Measurements from ENCODE around the gene JUP.

Gene JUP

DNA sequence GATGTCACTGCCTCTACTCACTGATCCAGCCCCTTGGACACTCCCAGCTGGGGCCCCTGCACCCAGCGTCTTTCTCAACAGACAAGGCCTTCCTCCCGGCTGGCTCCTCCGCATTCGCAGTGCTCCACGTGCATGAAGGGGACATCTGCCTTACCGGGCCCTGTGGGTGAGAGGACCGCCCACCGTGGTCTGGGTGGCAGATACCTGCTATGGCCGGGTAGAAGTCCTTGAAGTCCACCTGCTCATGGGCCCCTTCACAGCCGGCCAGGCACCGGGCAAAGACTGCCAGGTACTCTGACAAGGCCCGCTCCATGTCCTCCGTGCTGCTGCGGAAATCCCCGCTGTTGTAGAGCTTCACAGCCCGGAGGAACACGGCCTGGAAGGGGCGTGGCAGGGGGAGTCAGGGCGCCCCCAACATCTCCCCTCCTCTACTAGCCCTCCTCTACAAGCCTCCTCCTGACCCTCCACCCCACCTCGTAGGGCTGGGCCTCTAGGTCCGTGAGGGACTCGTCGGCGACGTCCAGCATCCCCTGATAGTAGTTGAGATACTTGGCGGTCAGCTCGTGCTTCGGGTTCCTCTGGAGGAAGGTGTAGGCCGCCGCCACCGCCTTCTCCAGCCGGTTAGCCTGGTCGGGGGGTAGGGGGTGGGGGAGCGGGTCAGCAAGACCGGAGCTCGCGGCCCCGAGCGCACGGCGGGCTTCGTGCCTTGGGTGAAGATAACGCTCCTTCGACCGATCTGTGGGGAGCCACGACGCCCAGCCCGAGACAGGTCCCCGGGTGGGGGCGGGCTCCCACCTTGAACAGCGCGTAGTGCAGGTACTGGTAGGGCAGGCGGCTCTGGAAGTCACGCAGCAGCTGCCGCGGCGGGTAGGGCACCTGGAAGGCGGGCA is 24.4 kb upstream of the JUP start:
- DNase-seq (ENCODE audit: low spot score), result peak; percentile 4

DNA sequence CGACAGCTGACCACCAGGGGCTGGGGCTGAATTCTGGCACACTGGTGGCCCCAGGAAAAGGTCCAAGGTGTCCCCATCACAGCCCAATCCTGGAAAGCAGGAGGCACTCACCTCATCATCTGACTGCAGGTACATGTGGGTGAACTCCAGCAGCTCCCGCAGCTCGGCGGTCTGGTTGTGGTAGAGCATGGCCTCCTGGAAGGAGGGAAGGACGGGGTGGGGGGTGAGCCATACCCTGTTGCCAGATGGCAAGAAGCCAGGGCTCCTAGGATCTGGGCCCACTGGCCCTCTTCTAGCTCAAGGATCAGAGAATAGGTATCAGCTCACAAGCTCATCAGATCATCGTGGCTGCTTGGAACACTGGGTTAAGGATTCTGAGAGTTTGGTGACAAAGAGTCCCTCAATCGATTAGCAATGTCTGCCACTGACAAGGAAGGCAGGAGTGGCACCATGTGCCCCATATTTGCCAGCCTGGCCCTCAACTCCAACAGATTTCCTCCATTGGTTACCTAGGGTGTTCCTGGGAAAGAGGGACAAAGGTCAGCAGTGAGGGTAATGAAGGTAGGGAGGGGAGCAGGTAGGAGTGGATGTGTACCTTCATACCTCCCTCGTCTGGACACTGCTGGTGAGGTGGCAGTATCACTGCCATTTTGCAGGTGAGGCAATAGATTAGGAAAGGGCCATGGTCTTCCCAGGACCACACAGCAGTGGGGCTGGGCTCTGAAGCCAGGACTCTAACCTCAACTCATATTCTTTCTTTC is 20.4 kb upstream of the JUP start:
- no peak for DNase-seq (ENCODE audit: low spot score)

DNA sequence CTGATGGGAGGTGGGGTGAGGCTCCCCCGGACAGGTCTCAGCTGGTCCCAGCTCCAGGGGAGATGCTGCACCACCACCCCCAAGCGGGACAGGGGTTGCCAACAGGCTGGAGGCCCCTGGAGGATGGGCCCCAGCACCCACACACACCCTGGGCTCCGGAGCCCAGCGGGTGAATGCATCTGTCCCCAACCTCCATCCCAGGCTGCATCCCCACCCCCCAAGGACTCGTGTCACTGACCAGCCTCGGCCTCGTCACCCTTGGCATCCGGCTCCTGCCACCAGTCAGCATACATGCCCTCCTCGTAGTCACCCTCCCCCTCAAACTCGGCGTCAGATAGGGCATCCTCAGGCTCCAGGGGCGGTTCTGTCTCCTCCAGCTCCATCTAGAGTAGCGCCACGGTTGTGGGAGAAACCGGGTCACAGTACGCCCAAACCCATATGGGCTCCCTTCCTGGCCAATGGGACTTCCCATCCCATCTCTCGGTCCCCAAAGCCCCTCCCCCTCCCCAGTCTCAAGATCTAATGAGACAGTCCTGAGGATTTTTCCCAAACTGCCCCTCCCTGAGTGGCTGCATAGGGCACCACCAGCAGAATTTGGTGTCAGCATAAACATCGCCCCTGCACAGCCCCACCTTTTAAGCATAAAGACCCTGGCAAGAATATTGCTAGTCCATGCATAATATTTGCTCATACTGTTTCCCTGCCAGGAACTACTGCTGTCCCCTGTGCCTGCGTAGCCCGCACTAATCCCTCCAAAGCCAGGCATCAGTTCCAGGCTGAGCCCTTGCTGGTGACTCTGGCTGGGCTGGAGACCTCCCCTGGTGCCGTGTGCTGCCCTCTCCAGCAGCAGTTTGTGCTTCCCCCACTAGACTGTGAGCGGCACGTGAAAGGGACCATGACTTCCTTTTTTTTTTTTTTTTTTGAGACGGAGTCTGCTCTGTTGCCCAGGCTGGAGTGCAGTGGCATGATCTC is 16.8 kb upstream of the JUP start:
- DNase-seq (ENCODE audit: low spot score), result no peak

DNA sequence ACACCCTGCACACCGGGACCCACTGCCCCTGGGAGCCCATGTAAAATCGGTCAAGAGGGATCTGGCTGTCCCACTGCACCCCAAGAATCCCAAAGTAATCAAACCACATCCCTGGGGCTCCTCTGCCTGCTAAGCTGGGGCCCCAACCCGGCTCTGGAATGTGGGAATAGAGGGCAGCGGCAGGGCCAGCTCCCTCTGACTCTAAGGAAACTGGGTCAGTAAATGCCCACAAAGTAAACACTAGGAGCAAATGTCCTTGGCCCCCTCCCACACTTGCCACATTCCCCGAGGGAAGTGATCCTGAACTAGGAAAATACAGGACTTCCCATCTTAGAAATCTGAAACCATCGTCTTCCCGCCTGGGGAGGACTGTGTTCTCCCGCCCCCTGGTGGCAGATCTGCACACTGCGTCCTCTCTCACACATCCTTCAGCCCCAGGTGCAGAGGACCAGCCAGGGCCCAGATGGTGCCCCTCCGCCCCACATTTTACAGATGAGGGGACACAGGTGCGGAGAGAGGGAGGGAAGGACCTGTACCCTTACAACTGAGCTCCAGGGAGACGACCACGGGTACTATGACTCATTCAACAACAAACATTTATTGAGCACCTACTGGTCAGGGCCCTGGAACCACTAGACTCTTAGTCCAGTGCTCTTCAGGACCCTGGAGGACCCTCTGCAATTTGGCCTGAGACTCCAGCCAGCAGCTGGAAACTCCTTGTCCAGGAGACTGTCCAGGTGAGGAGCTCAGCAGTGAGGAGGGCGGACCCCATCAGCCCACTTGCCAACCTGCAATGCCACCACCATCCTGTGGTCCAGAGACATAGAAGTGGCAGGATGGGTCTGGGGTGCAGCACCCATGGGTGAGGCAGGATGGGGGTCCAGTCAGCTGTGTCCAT is 15.1 kb upstream of the JUP start:
- peak; percentile 70 for DNase-seq (ENCODE audit: low spot score)

DNA sequence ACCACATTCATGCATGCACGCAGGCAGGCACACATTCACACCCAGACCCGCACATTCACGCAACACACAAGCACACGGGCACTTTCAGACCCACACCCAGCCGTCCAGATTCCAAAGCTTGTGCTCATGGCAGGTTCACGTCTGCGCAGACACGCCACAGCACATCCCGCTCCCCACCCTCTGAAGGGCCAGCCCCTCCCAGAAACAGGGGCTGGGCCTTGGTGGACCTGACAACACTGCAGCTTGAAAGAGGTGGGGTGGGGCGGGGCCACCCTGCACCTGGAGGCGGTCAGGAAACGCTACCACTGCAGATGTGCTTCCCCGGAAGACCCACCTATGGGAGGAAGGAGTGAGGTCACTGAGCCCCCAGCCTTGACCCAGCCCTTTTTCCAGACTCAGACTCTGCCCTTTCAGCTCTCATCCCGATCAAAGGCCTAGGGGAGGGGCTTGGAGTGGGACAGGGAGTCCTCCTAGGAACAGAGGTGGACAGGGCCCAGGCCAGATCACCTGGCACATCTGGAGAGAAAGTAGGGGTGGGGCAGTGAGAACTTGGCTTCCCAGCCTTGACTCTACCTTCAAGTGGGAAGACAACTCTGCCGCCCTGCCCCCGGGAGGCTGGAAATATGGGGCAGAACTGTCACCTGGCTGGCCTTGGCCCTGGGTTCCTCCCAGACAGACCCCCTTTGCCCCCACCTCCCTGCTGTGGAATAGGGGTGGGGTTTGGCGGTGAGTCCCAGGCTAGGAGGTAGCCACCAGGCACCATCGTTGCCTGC is 14.3 kb upstream of the JUP start:
- DNase-seq (ENCODE audit: low spot score), result no peak

DNA sequence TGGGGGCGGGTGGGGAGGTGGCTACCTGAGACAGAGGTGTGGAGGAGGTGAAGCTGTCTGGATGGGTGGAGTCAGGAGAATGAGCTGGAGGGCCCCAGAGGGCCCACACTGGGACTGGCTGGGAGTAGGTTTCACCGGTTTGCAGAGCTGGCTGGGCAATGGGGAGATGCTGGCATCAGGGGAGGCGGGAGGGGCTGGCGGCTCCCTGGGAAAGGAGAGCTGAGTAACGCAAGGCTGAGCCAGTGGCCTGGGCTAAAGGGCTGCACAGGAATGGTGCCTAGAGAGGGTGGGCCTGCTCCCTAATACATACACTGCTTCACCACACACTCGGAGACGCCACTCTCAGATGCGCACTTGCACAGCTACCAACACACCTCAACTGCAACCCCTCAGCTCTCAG is 12.9 kb upstream of the JUP start:
- no peak for DNase-seq (ENCODE audit: low spot score)

DNA sequence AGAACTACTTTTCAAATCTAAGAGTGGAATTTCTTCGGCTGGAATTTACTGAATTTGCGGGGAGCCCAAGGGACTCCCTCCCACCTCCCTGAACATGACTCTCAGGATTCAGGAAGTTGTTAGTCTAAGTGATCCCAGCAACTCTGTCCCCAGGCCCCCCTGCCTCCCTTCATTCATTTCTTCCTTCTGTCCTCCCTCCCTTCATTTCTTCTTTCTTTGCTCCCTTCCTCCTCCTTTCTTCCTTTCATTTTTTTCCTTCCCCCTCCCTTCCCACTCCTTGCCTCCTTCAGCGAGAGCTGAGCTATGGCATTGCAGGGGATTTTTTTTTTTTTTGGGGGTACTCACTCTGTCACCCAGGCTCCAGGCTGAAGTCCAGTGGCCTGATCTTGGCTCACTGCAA is 10.9 kb upstream of the JUP start:
- no peak for DNase-seq (ENCODE audit: low spot score)

DNA sequence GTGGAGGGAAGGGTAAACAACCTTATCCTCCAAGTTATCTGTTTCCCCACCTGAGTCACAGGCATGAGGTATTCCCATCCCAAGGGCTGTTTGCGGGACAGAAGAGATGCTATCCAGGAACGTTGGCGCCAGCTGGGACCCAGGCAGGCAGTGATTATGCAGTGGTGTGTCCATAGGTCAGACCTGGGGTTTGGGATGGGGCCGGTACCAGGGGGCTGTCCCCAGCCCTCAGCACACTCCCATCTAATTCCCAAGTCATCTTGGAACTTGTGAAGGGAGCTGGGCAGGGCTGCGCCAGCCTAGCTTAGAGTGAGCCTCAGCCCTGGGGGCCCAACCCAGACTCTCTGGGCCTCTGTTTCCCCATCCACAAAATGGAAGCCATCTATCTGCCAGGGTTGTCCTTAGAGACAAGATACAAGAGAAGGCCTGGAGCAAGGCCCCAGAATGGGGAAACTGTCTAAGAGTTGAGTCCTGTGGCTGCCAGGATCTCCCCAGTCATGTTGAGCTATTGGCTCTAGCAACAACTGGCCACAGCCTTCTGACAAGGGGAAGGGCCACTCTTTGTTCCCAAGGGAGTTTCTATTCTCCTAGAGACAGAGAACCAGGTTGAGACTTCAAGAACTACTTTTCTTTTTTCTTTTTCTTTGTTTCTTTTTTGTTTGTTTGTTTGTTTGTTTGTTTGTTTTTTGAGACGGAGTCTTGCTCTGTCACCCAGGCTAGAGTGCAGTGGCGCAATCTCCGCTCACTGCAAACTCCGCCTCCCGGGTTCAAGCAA is 9.8 kb upstream of the JUP start:
- DNase-seq (ENCODE audit: low spot score), result no peak

DNA sequence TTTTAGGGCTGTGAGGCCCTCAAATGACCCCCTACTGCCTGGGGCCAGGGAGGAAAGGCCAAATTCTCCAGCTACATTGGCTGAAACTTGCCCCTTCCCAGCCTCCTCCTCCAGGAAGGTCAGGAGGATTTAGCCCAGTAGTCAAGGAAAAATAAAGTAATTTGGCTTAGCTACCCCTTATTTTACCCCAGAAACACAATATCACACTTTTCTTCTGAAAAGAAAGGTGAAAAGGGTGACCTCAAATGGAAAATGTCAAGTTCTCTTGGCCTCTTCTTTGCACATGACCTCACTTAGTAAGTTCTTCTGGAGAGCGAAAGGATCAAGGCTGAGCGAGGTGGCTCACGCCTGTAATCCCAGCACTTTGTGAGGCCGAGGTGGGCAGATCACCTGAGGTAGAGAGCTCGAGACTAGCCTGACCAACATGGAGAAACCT is 8.0 kb upstream of the JUP start:
- DNase-seq (ENCODE audit: low spot score), result no peak

DNA sequence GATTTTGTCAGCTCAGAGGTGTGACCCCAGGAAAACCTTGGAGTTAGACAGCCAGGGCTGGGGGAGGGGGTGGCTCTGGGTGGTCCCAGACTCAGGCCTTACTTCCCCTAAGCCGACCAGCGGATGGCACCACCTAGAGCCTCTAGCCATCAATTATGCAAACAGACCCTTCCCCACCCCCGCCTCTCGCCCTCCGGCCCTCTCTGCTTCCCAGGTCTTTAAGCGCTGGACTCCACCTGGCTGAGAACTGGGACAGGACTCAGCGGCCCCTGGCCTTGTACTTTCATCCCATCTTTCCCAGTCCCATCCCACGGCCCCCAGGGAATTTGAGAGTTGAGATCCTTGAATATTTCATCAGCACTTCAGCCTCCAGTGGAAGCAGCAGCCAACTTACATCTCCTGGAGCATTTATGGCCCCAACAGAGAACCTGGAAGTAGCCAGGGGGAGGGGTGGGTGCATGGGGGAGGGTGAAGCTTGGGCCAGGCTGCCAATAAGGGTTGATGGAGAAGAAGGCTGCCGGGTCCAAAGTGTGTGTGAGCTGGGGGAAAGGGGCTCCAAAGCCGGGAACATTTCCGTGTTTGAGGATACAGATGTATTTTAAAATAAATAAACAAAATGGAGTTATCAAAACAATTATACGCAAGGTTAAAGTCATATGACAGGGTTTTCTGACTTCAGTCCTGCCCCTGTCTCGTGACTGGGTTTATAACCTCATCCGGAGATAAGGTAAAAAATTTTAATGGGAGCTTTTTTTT is 7.5 kb upstream of the JUP start:
- DNase-seq (ENCODE audit: low spot score), result no peak

DNA sequence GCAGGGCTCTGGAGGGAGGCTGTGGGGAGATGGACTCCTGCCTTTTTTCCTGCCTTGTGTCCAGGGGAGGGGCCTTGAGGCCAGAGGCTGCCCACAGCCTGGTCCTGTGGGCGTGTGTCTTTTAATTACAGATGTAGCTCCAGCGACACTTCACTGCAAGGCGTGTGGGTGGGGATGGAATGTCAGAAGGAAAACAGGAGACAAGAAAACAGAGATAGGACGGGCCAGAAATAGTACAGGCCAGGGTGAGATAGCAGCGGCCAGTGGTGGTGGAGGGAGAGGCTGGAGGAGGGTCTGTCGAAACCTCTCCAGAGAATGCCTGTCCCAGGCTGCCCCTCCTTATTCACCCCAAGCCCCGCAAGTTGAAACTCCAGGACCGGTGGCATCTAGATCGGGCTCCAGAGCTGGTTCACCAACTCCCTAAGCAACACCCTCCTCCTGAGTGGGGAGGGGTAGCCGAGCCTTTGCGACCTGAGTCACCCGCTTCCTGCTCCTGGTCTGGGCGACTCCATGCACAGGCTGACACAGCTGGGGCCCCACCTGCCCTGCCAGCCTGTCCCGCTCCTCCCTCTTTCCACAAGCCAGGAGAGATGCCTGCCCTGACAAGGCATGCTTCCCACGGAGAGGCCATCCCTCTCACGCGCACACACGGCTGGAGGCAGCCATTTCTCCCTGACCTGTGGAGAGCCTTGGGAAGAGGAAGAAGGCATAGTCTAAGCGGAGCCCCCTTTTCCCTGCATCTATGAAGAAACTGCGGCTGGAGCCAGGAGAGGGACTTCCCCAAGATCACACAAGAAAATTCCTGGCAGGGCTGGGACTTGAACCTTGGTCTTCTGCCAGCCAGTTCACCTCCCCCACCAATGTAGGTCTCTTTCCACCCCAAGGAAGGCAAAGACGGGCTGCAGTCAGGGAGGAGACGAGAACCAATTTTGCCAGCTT is 6.6 kb upstream of the JUP start:
- no peak for DNase-seq (ENCODE audit: low spot score)

DNA sequence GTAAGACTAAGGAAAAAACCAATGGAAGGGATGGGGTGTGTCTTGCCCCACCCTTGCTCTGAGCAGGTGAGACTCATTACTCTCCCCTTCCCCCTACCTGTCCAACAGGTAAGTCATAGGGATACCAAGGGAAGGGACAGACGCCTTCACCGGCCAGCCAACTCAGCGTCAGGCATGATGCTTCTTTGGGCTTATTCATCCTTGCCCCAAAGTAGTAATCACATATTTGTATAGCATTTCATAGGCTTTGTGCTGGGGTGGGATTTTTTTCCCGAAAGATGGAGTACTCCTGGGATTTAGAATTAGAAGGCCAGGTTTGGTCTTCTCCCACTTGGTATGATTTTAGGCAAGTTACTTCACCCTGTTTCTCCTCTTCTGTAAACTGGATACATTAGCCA is 509 bp upstream of the JUP start:
- DNase-seq (ENCODE audit: low spot score), result no peak

DNA sequence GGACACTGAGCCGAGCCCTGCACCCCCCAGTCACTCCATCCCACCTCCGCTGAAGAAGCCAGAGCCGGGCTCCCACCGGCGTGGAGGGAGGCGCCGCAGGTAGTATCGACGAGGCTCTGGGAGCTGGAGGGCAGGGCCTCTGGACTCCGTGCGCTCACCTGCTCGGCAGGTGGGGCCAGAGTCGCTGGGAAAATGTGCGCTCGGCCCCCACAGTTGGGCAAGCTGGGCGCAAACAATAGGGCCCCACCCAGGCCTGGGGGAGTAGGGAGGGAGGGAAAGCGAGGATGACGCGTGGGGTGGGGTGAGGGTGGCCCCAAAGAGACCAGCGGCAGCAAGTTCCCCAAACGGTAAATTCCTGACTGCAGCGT is 668 bp downstream of the JUP start:
- no peak for DNase-seq (ENCODE audit: low spot score)

DNA sequence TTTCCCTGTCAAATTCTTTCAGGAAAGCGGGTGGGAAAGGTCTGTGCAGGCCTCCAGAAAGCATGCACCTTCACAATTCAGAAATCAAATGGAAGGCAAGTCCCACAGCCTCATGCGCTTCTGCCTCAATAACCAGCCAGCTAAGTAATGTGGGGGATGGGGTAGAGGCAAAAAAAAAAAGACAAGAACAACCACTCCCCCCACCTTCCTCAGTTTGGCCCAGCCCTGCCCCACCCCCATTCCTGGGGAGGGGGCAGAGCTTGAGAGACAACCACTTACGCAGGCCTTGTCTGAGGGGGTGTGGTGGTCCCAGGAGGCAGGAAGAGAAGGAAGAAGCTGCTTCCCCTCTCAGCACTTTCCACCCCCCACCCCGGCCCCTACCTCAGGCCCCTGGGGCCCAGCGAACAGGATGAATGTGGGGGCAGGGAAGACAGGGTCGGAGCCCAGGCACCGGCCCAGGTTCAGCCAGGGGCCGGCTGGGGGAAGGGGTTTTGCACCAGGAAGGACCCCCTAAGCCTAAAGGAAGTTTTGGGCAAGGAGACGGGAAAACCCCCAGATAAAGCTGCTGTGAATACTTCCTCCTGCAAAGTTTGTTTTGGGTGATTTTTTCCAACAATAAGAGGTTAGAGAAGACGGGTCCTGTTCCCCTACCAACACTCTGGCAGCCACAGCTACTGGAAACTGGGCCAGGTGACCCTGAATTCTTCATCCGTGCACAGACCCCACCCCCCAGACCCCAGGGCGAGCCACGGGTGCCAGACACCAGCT is 1.2 kb downstream of the JUP start:
- DNase-seq (ENCODE audit: low spot score), result no peak

DNA sequence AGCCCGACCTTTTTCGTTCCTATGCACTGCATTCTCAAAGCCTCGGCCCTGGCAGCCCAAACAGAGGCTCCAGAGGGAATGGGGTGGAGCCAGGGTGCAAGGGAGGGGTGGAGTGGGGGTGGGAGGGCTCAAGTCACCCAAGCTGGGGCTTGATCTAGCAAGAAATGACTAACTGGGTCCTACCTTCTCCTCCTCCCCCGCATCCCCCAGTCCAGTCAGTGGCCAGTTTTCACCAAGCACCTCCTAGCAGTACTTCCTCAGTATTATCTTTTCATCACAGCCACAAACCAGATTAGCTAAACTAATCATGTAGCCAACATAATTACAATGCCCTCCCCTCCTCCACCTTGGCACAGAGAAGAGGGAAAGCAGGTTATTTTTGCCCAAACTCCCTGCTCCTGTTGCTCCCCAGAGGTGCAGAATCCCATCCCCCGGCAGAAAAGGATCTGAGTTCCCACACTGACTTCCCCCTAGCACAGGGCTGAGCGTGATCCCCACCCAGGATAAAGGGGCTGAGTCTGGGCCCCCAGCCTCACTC is 2.2 kb downstream of the JUP start:
- DNase-seq (ENCODE audit: low spot score), result no peak

DNA sequence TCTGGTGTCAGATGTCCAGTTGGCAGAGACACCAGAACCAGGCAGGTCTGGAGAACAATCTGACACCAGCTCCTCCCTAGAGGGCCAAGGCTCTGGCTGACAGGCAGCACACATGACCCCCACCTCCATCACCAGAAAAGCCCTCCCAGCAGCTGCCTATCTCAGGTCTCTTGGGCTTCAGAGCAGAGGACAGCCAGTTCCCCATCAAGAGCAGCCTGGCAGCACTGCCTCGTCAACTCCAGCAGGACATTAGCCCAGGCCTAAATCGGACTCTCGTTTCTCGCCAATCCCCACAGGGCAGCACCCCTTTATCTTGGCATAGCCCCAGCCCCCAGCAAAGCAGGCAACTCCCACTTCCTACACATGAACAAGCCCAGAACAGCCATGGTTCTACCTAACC is 4.4 kb downstream of the JUP start:
- no peak for DNase-seq (ENCODE audit: low spot score)
